IPS-20b (cell line): ENCODE data around the gene NDUFB10.
"Not testable (repeated sequence)": the region's sequence is repeated elsewhere in the genome, so short reads cannot be mapped to it uniquely, and the experiment has no call there.

ENCODE experiments used
- H3K27ac ChIP-seq: one replicate; pipeline ENCODE4 v1.5.1; 2013; ENCODE audit warnings: low read length
- H3K27me3 ChIP-seq: 2 replicates; pipeline ENCODE4 v1.6.1; 2013; ENCODE audit warnings: mild to moderate bottlenecking, low read length, inconsistent platforms; ENCODE audit not compliant: insufficient read depth
- H3K36me3 ChIP-seq: 2 replicates; pipeline ENCODE4 v1.6.1; 2013; ENCODE audit warnings: low read depth, mild to moderate bottlenecking, inconsistent platforms, low read length, moderate library complexity; ENCODE audit not compliant: insufficient read depth
- H3K4me1 ChIP-seq: 2 replicates; pipeline ENCODE4 v1.6.1; 2013; ENCODE audit warnings: mild to moderate bottlenecking, control low read depth, inconsistent platforms, low read length, moderate library complexity; ENCODE audit not compliant: insufficient read depth
- H3K4me3 ChIP-seq: 2 replicates; pipeline ENCODE4 v1.5.1; 2013; ENCODE audit warnings: mild to moderate bottlenecking, low read length, inconsistent platforms
- H3K9ac ChIP-seq: 2 replicates; pipeline ENCODE4 v1.6.1; 2013; ENCODE audit warnings: low read depth, mild to moderate bottlenecking, inconsistent platforms, low read length, moderate library complexity
- H3K9me3 ChIP-seq: 2 replicates; pipeline ENCODE4 v1.6.1; 2013; ENCODE audit warnings: mild to moderate bottlenecking, low read depth, low read length, inconsistent platforms; ENCODE audit not compliant: insufficient read depth

Gene NDUFB10

DNA sequence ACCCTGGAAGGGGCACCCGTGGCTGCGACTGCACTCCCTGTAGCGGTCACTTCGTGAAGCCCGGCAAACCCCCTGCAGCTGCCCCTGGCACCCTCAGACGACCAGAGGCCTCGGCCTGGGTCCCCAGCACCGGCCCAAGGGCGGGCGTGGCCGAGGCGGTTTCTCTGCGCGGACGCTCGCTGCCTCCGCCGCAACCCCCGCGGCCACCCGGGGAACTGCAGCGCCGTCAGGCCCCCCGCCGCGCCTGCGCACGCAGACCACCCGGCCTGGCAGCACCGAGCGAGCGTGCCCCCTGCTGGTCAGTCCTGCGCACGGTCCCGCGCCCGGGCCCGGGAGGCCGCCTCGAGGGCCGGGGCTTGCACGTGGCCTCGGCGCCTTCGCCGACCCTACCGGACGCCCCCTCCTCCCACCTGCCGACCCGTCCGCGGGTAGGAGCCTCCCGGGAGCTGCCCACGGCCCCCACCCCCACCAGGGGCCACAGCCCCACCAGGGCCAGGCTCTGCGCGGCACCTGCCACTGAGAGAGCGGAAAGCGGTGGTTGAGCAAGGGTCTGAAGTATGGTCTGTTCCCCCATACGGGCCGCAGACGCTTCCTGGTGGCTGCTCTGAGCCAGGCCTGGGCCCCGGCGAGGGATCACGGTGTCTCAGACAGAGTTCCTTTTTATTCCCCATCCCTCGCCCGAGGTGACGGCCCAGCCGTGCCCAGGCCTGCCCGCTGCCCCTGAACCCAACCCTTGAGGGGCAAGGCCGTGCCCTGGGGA, 29.6 kb upstream of the NDUFB10 start:
- no peak overlapping the region for H3K9ac ChIP-seq
- no peaks in the 10 kb centered on the region for H3K9me3 ChIP-seq
- peaks cover 23% of the 10 kb centered on the region for H3K27me3 ChIP-seq
- H3K36me3 ChIP-seq: no peaks in the 10 kb centered on the region
- H3K4me3 ChIP-seq: peak overlapping the region; percentile 30; the same call in 1 of the 2 replicates
- H3K27ac ChIP-seq: no peak overlapping the region
- 0 out of 2 replicates have a peak, but pooled peaks cover 2% of the 10 kb centered on the region for H3K4me1 ChIP-seq

- 0 out of 2 replicates have a peak, but pooled peaks cover 2% of the 10 kb centered on the region for H3K4me1 ChIP-seq
- H3K36me3 ChIP-seq: no peaks in the 10 kb centered on the region
- H3K27ac ChIP-seq: no peak overlapping the region
- no peak overlapping the region for H3K4me3 ChIP-seq
- H3K9me3 ChIP-seq: no peaks in the 10 kb centered on the region
- peaks cover 19% of the 10 kb centered on the region for H3K27me3 ChIP-seq
- no peak overlapping the region for H3K9ac ChIP-seq
Measured at GRCh38 chr16:1930338-1930720, 29.0 kb upstream of the NDUFB10 start.

DNA sequence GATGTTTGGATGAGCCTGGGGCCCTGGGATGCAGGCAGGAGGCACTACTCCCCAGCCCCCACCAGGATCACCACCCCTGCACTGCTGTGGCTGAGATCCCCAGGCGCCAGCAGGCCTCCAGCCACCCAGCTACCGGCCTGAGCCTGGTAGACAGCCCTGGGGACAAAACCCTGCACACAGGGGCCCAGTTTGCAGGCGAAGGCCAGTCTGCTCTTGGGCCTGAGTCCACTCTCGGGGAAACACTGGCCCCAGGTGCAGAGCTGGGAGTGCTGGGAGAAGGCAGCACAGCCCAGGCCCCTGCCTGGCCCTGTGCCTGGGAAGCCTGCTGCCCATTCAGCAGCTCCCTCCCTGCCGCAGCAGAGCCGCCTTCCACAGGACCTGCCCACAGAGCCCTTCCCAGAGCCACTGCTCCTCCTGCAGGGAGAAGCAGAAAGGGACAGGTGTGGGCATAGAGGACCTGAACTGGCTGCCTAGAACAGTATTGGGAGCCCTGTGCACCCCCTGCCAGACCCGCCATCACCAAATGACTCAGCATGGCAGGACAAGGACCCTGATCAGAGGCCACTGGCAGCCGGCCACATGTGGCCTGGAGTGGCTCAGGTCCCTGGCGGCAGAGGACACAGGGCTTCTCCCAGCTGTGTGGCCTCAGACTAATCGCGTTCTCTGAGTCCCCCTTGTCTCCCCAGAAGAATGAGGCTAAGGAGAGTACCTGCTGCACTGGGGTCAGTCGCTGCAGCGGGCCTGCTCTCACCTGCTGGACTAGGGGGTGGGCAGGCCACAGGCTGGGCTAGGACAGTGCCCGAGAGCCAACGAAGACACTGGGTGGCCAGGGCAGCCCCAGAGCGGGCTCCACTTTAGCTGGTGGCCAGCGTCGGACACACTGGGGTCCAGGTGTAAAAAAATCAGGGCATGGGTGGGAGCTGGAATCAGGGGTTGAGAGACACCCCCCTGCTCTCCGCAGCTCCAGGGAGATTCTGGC, 27.0 kb upstream of the NDUFB10 start:
- no peaks in the 10 kb centered on the region for H3K36me3 ChIP-seq
- H3K9me3 ChIP-seq: no peaks in the 10 kb centered on the region
- H3K9ac ChIP-seq: no peak overlapping the region
- H3K4me1 ChIP-seq: no peaks in the 10 kb centered on the region
- H3K4me3 ChIP-seq: no peak overlapping the region
- H3K27me3 ChIP-seq: peaks cover 15% of the 10 kb centered on the region
- H3K27ac ChIP-seq: no peak overlapping the region

DNA sequence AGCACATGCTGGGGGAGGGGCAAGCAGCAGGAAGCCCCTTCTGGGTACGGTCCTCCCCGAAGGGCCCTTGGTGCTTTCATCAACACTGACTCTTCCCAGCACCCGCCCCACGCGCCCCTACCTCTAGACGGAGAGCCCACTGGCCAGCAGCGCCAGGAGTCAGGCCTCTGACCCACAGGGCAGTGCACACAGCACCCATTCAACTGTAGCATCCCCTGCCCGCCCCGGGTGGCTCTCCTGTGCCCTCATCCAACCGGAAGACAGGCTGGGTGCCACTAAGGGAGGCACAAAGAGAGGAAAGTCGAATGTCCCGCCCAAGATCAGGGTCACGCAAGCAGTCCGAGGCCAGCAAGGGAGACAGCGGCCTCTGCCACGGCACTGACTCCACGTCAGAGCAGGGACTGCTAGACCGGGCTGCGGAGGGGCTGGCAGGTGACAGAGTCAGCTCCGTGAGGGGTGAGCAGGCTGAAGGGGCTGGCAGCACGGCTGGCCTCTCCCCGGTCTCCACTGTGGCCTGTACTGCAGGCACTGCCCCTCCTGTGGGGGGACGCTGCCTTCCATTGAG, 26.2 kb upstream of the NDUFB10 start:
- no peak overlapping the region for H3K4me3 ChIP-seq
- no peaks in the 10 kb centered on the region for H3K4me1 ChIP-seq
- peaks cover 6% of the 10 kb centered on the region; the same call in 1 of the 2 replicates for H3K36me3 ChIP-seq
- no peaks in the 10 kb centered on the region for H3K9me3 ChIP-seq
- peaks cover 15% of the 10 kb centered on the region for H3K27me3 ChIP-seq
- H3K9ac ChIP-seq: no peak overlapping the region
- no peak overlapping the region for H3K27ac ChIP-seq

GRCh38 chr16:1936945-1937479, 22.3 kb upstream of the NDUFB10 start:
- no peak overlapping the region for H3K4me3 ChIP-seq
- no peaks in the 10 kb centered on the region for H3K4me1 ChIP-seq
- H3K9ac ChIP-seq: no peak overlapping the region
- H3K36me3 ChIP-seq: peaks cover 21% of the 10 kb centered on the region; the same call in 1 of the 2 replicates
- H3K27me3 ChIP-seq: no peaks in the 10 kb centered on the region; the same call in 1 of the 2 replicates
- H3K27ac ChIP-seq: no peak overlapping the region
- no peaks in the 10 kb centered on the region for H3K9me3 ChIP-seq

GRCh38 chr16:1938316-1938715, 21.0 kb upstream of the NDUFB10 start:
- Histone ChIP-seq H3K36me3 (peaks cover 21% of the 10 kb centered on the region; the same call in 1 of the 2 replicates), H3K9me3 (no peaks in the 10 kb centered on the region), H3K4me3 (no peak overlapping the region), H3K9ac (no peak overlapping the region), H3K27ac (no peak overlapping the region), H3K27me3 (no peaks in the 10 kb centered on the region; the same call in 1 of the 2 replicates), H3K4me1 (no peaks in the 10 kb centered on the region)

GRCh38 chr16:1938910-1939309, 20.4 kb upstream of the NDUFB10 start:
- no peak overlapping the region for H3K27ac ChIP-seq
- H3K9me3 ChIP-seq: no peaks in the 10 kb centered on the region
- H3K9ac ChIP-seq: no peak overlapping the region
- H3K4me3 ChIP-seq: no peak overlapping the region
- no peaks in the 10 kb centered on the region for H3K4me1 ChIP-seq
- H3K27me3 ChIP-seq: no peaks in the 10 kb centered on the region; the same call in 1 of the 2 replicates
- H3K36me3 ChIP-seq: peaks cover 21% of the 10 kb centered on the region; the same call in 1 of the 2 replicates

DNA sequence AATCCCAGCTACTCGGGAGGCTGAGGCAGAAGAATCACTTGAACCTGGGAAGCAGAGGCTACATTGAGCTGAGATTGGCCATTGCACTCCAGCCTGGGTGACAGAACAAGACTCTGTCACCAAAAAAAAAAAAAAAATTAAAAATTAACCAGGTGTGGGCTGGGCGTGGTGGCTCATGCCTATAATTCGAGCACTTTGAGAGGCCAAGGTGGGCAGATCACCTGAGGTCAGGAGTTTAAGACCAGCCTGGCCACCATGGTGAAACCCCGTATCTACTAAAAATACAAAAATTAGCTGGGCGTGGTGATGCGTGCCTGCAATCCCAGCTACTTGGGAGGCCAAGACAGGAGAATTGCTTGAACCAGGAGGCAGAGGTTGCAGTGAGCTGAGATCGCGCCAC, 19.5 kb upstream of the NDUFB10 start:
- H3K4me3 ChIP-seq, H3K27me3 ChIP-seq, H3K4me1 ChIP-seq, H3K27ac ChIP-seq, H3K9ac ChIP-seq, H3K9me3 ChIP-seq: not testable (repeated sequence)
- H3K36me3 ChIP-seq: peaks cover 21% of the 10 kb centered on the region; the same call in 1 of the 2 replicates

- no peaks in the 10 kb centered on the region for H3K4me1 ChIP-seq
- no peaks in the 10 kb centered on the region; the same call in 1 of the 2 replicates for H3K27me3 ChIP-seq
- no peak overlapping the region for H3K9ac ChIP-seq
Measured at GRCh38 chr16:1940273-1941161, 18.8 kb upstream of the NDUFB10 start.

GRCh38 chr16:1941162-1942046, 17.9 kb upstream of the NDUFB10 start:
- peak overlapping the region; percentile 87 for H3K4me3 ChIP-seq
- H3K9me3 ChIP-seq: no peaks in the 10 kb centered on the region
- H3K36me3 ChIP-seq: peaks cover 21% of the 10 kb centered on the region; the same call in 1 of the 2 replicates
- H3K27me3 ChIP-seq: no peaks in the 10 kb centered on the region; the same call in 1 of the 2 replicates
- H3K4me1 ChIP-seq: no peaks in the 10 kb centered on the region
- H3K9ac ChIP-seq: no peak overlapping the region
- H3K27ac ChIP-seq: no peak overlapping the region

More at GRCh38 chr16:1940273-1941161, 18.8 kb upstream of the NDUFB10 start:
- H3K9me3 ChIP-seq: no peaks in the 10 kb centered on the region
- H3K4me3 ChIP-seq: no peak overlapping the region
- no peak overlapping the region for H3K27ac ChIP-seq
- peaks cover 21% of the 10 kb centered on the region; the same call in 1 of the 2 replicates for H3K36me3 ChIP-seq
